Naive thymus-derived CD8-positive, alpha-beta T cell (primary cell): Measurements from ENCODE around the gene RRAGA. TPM values are rescaled to one million over a fixed set of nuclear protein-coding genes. Genes with fewer than 3 reads are reported as not detected.
"Not testable (repeated sequence)": the region's sequence is repeated elsewhere in the genome, so short reads cannot be mapped to it uniquely, and the experiment has no call there.

ENCODE experiments used
- ATAC-seq, 2 donors: fragments of 150-1000 bp; cut with Tn5 transposase in 1 of 2; sonication (Bioruptor Pico), chemical (Tn5 transposase) in 1 of 2; 1 replicate in 1 of 2; 2 replicates in 1 of 2; pipeline ENCODE4 v1.10.0; 2021; ENCODE audit warnings: mild to moderate bottlenecking in 2 of 2, moderate library complexity in 2 of 2
- POLR2A ChIA-PET: fragments of 350-600 bp; sonication (Branson Sonifier 250); formaldehyde crosslinking; loops from one replicate; lab custom pipeline; 2021; ENCODE audit warnings: antibody characterized with exemption; lab: Charles Lee
- DNase-seq, 10 donors: peaks; one replicate each; pipeline versions ENCODE4 v3.0.0 to v3.0.0-alpha.2; 2020 to 2022
- H3K27ac Mint-ChIP-seq, 10 donors: one replicate each; pipeline ENCODE4 v1.8.0; 2020 to 2022; ENCODE audit warnings: mild to moderate bottlenecking in 10 of 10, mixed read lengths in 10 of 10, moderate library complexity in 4 of 10, inconsistent platforms in 1 of 10
- H3K27me3 Mint-ChIP-seq, 5 donors: one replicate each; pipeline ENCODE4 v1.8.0; 2021 to 2022; ENCODE audit warnings: mixed read lengths in 5 of 5
- H3K36me3 Mint-ChIP-seq, 3 donors: one replicate each; pipeline ENCODE4 v1.8.0; 2020 to 2022; ENCODE audit warnings: mixed read lengths in 3 of 3, mild to moderate bottlenecking in 2 of 3, inconsistent platforms in 1 of 3
- H3K4me1 Mint-ChIP-seq, 4 donors: one replicate each; pipeline ENCODE4 v1.8.0; 2021 to 2022; ENCODE audit warnings: mixed read lengths in 4 of 4
- H3K4me3 Mint-ChIP-seq, 10 donors: one replicate each; pipeline ENCODE4 v1.8.0; 2020 to 2022; ENCODE audit warnings: mild to moderate bottlenecking in 10 of 10, mixed read lengths in 10 of 10, moderate library complexity in 6 of 10, inconsistent platforms in 1 of 10
- H3K9me3 Mint-ChIP-seq, 9 donors: one replicate each; pipeline ENCODE4 v1.8.0; 2020 to 2022; ENCODE audit warnings: mixed read lengths in 9 of 9, mild to moderate bottlenecking in 3 of 9, inconsistent platforms in 1 of 9, moderate library complexity in 1 of 9
- polyA plus RNA-seq, 3 donors: library from polyadenylated mRNA; unstranded; fragments of 300-500 nt; fragmentation: Illumina TruSeq; gene quantifications; one replicate each; pipeline ENCODE4 v1.2.3, GENCODE V29; 2021
- total RNA-seq, 8 experiments: library from RNA in 2 of 8; stranded (reverse) in 2 of 8; gene quantifications; one replicate each; pipeline ENCODE4 v1.2.3 and lab custom pipeline; 2021 to 2026

RRAGA gene, protein sequence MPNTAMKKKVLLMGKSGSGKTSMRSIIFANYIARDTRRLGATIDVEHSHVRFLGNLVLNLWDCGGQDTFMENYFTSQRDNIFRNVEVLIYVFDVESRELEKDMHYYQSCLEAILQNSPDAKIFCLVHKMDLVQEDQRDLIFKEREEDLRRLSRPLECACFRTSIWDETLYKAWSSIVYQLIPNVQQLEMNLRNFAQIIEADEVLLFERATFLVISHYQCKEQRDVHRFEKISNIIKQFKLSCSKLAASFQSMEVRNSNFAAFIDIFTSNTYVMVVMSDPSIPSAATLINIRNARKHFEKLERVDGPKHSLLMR
- total RNA-seq (10 to 100 TPM; 54.4 to 55.6 TPM), polyA plus RNA-seq (10 to 100 TPM; 64.9 to 82.1 (median 66.2) TPM), total RNA-seq (lab: John Stamatoyannopoulos, UW) (21.2 to 38.4 (median 31.3) reads per million in 6 experiments)

DNA sequence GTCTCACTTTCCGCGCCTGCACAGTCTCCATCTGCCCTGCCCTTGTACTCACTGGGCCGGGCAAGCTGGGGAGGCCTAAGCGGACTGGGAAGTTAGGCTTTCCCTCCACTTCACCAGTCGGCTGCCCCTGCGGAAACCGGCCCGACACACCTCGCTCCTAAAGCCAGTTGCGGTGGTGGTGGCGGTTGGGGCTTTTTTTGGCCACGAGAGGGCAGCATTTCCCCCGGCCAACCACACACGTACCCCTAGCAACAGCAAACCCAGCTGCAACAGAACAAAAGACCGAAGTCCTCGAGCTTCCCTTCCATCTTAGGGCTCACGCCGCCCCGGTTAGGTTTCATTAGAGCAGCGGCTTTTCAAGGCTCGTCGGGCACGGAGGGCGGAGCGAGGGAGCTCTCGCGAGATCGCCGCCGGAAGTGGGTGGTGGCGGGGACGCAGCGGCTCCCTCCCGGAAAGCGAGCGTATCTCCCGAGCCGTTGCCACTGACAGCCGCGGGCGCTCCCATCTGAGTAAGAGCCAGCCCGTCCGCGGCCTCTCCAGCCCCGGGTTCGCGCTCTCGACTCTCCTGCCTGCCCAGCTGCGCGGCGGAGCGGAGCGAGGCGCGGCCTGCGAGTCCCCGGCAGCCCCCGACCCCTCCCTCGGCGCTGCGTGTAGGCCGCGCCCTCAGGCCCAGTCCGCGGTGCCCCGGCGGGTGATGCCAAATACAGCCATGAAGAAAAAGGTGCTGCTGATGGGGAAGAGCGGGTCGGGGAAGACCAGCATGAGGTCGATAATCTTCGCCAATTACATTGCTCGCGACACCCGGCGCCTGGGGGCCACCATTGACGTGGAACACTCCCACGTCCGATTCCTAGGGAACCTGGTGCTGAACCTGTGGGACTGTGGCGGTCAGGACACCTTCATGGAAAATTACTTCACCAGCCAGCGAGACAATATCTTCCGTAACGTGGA is at the start of gene RRAGA:
Gene RRAGA, plus strand, starts transcription at position 462 of the 951 bp plus-strand sequence. Its CDS starts 233 bp downstream, at position 695.
- Mint-ChIP-seq H3K4me3 (peak within 1 kb of the TSS; percentile 92 to 98 (median 96)), H3K9me3 (peaks cover 0 to 17% (median 0%) of the 10 kb centered on the region in 9 donors), H3K4me1 (peaks cover 6 to 54% (median 38%) of the 10 kb centered on the region in 4 donors), H3K36me3 (peaks cover 0 to 10% (median 8%) of the 10 kb centered on the region in 3 donors), H3K27ac (peak within 1 kb of the TSS; percentile 97 to 99 (median 98)), H3K27me3 (no peaks in the 10 kb centered on the region)
- DNase-seq, result peak; percentile 90 to 96 (median 94)
- peak; percentile 89 to 91 for ATAC-seq
- POLR2A ChIA-PET, result interaction anchor here (0.6 to 3.4 kb wide), 22 partner anchors 12 to 1348 kb away, joined by 3 to 28 read pairs (median 4); partner anchors contain the start of genes ACER2, DENND4C, HAUS6 and RPS6

DNA sequence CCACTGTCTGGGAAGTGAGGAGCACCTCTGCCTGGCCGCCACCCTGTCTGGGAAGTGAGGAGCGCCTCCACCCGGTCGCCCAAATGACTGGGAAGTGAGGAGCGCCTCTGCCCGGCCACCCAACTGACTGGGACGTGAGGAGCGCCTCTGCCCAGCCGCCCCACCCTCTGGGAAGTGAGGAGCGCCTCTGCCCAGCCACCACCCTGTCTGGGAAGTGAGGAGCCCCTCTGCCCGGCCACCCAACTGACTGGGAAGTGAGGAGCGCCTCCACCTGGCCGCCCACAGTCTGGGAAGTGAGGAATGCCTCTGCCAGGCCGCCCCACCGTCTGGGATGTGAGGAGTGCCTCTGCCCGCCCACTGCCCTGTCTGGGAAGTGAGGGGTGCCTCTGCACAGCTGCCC is 49.1 kb upstream of the RRAGA start:
- H3K27me3 Mint-ChIP-seq, result peaks cover 0 to 7% (median 2%) of the 10 kb centered on the region in 5 donors
- H3K4me1 Mint-ChIP-seq, result no peaks in the 10 kb centered on the region
- POLR2A ChIA-PET, result no interaction called here
- ATAC-seq, result no peak
- peak in 1 of 10 donors; percentile 62 for DNase-seq
- peaks cover 0 to 37% (median 13%) of the 10 kb centered on the region in 9 donors for H3K9me3 Mint-ChIP-seq
- H3K27ac Mint-ChIP-seq, result no peak overlapping the region
- no peak overlapping the region for H3K4me3 Mint-ChIP-seq
- peaks cover 2 to 15% (median 10%) of the 10 kb centered on the region in 3 donors for H3K36me3 Mint-ChIP-seq

DNA sequence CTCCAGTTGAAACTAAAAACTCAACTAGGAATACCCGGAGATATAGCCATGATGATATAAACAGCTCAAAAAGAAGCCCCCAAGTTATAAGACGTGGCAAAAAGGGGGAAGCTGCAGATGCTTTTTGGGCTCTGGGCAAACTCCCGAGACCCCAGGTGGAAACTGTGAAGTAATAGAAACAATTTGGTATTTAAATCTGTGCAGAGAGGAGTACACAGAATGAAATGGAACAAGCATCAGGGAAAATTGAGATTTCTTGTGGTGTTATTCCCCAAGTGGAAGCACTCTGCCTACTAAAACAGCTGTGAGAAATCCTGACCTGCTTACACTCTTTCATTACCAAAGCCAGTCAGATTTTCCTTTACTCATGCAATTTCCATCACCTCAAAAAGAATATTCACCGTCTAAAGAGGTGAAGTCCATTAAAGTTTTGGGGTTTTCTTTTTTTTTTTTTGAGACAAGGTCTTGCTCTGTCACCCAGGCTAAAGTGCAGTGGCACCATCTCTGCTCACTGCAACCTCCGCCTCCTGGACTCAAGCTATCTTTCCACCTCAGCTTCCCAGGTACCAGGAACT is 39.7 kb upstream of the RRAGA start:
- no peak for DNase-seq
- H3K27ac Mint-ChIP-seq, result no peak overlapping the region
- H3K36me3 Mint-ChIP-seq, result peaks cover 0 to 2% (median 0%) of the 10 kb centered on the region in 3 donors
- no peak overlapping the region for H3K4me3 Mint-ChIP-seq
- H3K27me3 Mint-ChIP-seq, result peaks cover 0 to 6% (median 0%) of the 10 kb centered on the region in 5 donors
- POLR2A ChIA-PET, result interaction anchor here (0.7 kb wide), 1 partner anchor 242 kb away, joined by 3 read pairs; no protein-coding TSS in a partner anchor
- H3K4me1 Mint-ChIP-seq, result no peaks in the 10 kb centered on the region
- no peaks in the 10 kb centered on the region for H3K9me3 Mint-ChIP-seq
- ATAC-seq, result no peak

DNA sequence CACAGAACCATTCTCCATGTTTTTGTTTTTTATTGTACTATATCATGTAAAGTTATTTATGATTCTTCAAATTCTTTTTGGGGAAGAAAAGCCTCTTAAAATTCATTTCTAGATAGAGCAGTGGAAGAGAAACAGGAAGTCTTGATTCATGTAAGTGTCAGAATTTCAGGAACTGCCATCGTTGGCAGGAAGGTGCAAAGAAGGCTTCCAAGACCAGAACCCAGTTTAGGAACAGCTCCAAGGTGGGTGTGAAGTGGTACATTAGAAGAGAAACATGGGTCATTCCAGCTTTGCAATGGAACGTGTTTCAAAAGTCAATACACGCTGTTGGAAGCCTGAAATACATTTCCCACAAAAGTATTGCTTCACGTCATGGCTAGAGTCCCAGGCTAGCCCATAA is 31.0 kb upstream of the RRAGA start:
- Mint-ChIP-seq H3K4me1 (no peaks in the 10 kb centered on the region), H3K9me3 (no peaks in the 10 kb centered on the region), H3K27me3 (no peaks in the 10 kb centered on the region), H3K4me3 (no peak overlapping the region), H3K27ac (no peak overlapping the region), H3K36me3 (peaks cover 2 to 6% (median 2%) of the 10 kb centered on the region in 3 donors)
- DNase-seq (no peak), ATAC-seq (no peak)
- POLR2A ChIA-PET, result interaction anchor here (0.5 kb wide), 1 partner anchor 27 kb away, joined by 3 read pairs; no protein-coding TSS in a partner anchor

DNA sequence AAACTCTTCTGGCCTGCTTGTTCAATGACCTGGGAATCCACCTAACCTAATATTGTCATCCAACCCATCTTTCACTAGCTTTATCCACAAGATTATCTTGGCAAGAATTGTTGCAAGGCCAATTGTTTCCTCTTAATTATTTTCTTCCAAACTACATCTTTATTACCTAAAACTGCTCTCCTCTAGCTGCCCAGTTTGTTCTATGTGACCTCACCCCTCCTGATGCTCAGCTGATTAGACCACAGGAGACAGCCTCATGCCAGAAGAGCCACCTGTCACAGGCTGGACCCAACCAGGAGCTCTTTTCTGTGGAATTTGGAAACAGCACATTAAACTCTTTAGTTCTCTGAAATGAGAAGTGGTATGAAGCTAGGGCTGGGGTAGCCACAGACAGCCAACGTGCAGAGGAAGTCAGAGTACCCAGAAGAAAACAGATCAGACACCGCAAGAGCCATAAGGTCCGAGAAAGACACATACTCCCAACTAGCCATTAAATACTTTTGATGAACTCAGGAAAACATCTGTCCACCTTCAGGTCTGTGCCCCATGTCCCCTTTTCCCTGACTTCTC is 28.3 kb upstream of the RRAGA start:
- Mint-ChIP-seq H3K4me3 (no peak overlapping the region), H3K36me3 (peaks cover 2 to 6% (median 2%) of the 10 kb centered on the region in 3 donors), H3K4me1 (no peaks in the 10 kb centered on the region), H3K27me3 (peaks cover 0 to 5% (median 2%) of the 10 kb centered on the region in 5 donors), H3K27ac (peak overlapping the region in 1 of 10 donors; percentile 47), H3K9me3 (no peaks in the 10 kb centered on the region)
- DNase-seq (no peak), ATAC-seq (no peak)
- POLR2A ChIA-PET, result no interaction called here

DNA sequence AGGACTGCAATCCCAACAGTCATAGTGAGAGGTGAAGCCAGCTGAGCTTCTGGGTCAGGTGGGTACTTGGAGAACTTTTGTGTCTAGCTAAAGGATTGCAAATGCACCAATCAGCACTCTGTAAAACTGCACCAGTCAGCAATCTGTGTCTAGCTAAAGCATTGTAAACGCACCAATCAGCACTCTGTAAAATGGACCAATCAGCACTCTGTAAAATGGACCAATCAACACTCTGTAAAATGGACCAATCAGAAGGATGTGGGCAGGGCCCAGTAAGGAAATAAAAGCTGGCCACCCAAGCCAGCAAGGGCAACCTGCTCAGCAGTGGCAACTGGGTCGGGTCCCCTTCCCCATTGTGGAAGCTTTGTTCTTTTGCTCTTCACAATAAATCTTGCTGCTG is 27.6 kb upstream of the RRAGA start:
- H3K4me3 Mint-ChIP-seq, ATAC-seq, H3K27ac Mint-ChIP-seq, DNase-seq, H3K27me3 Mint-ChIP-seq, H3K4me1 Mint-ChIP-seq, H3K36me3 Mint-ChIP-seq, POLR2A ChIA-PET, H3K9me3 Mint-ChIP-seq: not testable (repeated sequence)

DNA sequence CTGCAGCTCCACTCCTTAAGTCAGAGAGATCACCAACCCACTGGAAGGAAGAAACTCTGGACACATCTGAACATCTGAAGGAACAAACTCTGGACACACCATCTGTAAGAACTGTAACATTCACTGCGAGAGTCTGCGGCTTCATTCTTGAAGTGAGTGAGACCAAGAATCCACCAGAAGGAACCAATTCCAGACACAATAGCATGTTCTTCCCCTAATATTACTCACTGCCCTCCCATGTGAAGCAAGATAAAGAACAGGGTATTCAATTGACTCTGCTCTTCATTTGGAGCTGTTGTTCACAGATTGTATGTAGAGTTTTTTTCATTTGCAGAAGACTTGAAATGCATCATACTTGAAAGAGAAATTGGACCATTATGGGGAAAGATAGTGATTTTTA is 27.0 kb upstream of the RRAGA start:
- no peaks in the 10 kb centered on the region for H3K4me1 Mint-ChIP-seq
- POLR2A ChIA-PET, result no interaction called here
- H3K36me3 Mint-ChIP-seq, result peaks cover 2 to 6% (median 2%) of the 10 kb centered on the region in 3 donors
- peaks cover 0 to 7% (median 4%) of the 10 kb centered on the region in 5 donors for H3K27me3 Mint-ChIP-seq
- H3K4me3 Mint-ChIP-seq, result no peak overlapping the region
- ATAC-seq, result no peak
- no peak for DNase-seq
- H3K9me3 Mint-ChIP-seq, result no peaks in the 10 kb centered on the region
- H3K27ac Mint-ChIP-seq, result no peak overlapping the region

DNA sequence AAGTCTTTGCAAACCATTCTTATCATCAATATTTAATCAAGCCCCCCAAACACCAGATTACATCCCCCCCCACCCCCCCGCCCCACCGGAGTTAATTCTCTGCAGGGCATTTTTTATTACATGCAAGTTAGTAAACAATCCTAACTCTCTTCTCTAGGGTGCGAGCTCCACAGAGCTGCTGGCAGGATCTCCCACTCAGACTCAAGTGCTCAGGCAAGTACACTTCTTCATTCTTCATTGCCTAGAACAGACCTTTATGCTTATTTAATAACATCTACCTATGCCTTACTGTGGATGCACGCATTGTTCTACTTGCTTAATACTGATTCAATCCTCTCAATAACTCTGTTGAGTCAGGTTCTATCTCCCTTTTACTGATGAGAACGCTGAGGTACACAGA is 26.1 kb upstream of the RRAGA start:
- no peak for DNase-seq
- Mint-ChIP-seq H3K4me1 (no peaks in the 10 kb centered on the region), H3K9me3 (no peaks in the 10 kb centered on the region), H3K4me3 (no peak overlapping the region), H3K36me3 (peaks cover 2 to 6% (median 2%) of the 10 kb centered on the region in 3 donors), H3K27me3 (peaks cover 0 to 7% (median 4%) of the 10 kb centered on the region in 5 donors), H3K27ac (no peak overlapping the region)
- ATAC-seq, result no peak
- POLR2A ChIA-PET, result no interaction called here

DNA sequence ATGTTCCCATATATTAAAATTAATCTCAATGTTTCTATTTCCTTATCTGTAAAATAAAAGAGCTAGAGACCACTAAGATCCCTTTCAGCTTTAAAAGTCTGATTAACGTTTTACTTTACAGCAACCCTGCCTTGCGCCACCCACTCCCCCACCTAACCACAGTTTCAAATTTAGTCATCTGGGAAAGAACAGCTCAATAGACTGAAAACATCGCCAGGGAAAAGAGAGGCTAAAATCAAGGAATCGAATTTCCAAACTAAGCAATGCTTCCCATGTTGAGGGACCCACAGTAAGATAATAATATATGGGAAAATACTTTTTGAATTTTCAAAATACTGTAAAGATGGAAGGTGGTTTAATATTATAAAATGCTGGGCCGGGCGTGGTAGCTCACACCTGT is 22.9 kb upstream of the RRAGA start:
- no peak overlapping the region for H3K27ac Mint-ChIP-seq
- peaks cover 6 to 13% (median 9%) of the 10 kb centered on the region in 5 donors for H3K27me3 Mint-ChIP-seq
- DNase-seq (no peak), ATAC-seq (no peak)
- H3K9me3 Mint-ChIP-seq, result no peaks in the 10 kb centered on the region
- H3K4me1 Mint-ChIP-seq, result peaks cover 0 to 2% (median 0%) of the 10 kb centered on the region in 4 donors
- POLR2A ChIA-PET, result no interaction called here
- H3K4me3 Mint-ChIP-seq, result no peak overlapping the region
- H3K36me3 Mint-ChIP-seq, result peaks cover 0 to 2% (median under 1%) of the 10 kb centered on the region in 3 donors

DNA sequence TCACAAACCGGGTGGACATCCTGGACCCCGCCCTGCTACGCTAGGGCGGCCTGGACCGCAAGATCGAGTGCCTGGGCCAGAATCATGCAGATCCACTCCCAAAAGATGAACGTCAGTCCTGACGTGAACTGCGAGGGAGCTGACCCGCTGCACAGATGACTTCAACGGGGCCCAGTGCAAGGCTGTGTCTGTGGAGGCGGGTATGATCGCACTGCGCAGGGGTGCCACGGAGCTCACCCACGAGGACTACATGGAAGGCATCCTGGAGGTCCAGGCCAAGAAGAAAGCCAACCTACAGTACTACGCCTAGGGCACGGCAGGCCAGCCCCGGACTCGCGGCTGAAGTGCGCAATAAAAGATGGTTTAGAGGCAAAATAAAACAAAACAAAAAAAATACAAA is 21.4 kb upstream of the RRAGA start:
- POLR2A ChIA-PET, result interaction anchor here (0.9 kb wide), 1 partner anchor 352 kb away, joined by 3 read pairs; the partner anchor contains the start of gene RPS6
- Mint-ChIP-seq H3K4me1 (peaks cover 0 to 2% (median 0%) of the 10 kb centered on the region in 4 donors), H3K27ac (no peak overlapping the region), H3K36me3 (no peaks in the 10 kb centered on the region), H3K4me3 (no peak overlapping the region), H3K27me3 (peaks cover 6 to 13% (median 9%) of the 10 kb centered on the region in 5 donors), H3K9me3 (no peaks in the 10 kb centered on the region)
- no peak for ATAC-seq
- DNase-seq, result no peak

DNA sequence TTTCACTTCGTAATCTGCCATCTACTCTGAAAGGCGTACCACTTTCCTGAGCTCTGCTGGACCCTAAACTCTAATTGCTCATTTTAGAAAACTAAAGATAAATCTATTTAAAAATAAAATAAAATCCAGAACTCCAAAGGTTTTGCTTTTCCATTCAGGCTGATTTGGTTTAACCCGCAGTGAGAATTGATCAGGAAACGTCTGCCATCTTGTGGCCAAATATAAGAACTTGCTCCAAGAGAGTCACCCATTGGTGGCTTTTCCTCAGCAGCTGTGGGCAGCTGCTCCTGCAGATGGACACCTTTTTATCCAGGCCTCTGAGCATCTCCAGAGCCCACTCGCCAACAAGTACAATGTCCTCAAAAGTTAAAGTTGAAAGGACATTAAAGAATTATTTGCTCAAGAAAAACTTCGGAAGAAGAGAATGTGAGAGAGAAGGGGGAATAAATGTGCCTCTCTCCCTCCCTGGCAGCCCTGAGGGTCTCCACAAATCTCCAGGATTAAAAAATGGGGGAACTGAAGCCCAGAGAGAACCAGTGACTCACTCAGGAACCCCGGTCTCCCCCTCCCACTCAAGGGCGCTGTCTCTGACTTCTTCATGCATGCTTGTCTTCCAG is 20.3 kb upstream of the RRAGA start:
- H3K9me3 Mint-ChIP-seq, result no peaks in the 10 kb centered on the region
- no peak overlapping the region for H3K27ac Mint-ChIP-seq
- no peaks in the 10 kb centered on the region for H3K36me3 Mint-ChIP-seq
- H3K27me3 Mint-ChIP-seq, result peaks cover 6 to 9% (median 9%) of the 10 kb centered on the region in 5 donors
- ATAC-seq (peak; percentile 38 to 46), DNase-seq (peak in 4 of 10 donors; percentile 9 to 23 (median 20))
- no peak overlapping the region for H3K4me3 Mint-ChIP-seq
- POLR2A ChIA-PET, result no interaction called here
- peaks cover 0 to 2% (median 0%) of the 10 kb centered on the region in 4 donors for H3K4me1 Mint-ChIP-seq
